Nephron progenitor cell (in vitro differentiated cells): ENCODE results near the gene MCM5.
"Not testable (repeated sequence)": the region's sequence is repeated elsewhere in the genome, so short reads cannot be mapped to it uniquely, and the experiment has no call there.

Source experiments
- DNase-seq: peaks from one replicate; pipeline ENCODE4 v3.0.0; 2021
- H3K27ac Mint-ChIP-seq: 2 replicates; pipeline ENCODE4 v1.8.0; 2021; ENCODE audit warnings: mild to moderate bottlenecking, moderate library complexity, mixed read lengths
- H3K27me3 Mint-ChIP-seq: 2 replicates; pipeline ENCODE4 v1.8.0; 2021; ENCODE audit warnings: mild to moderate bottlenecking, low read depth, mixed read lengths; ENCODE audit not compliant: poor library complexity
- H3K36me3 Mint-ChIP-seq: 2 replicates; pipeline ENCODE4 v1.8.0; 2021; ENCODE audit warnings: low read depth, mixed read lengths
- H3K4me1 Mint-ChIP-seq: 2 replicates; pipeline ENCODE4 v1.8.0; 2021; ENCODE audit warnings: mixed read lengths
- H3K4me3 Mint-ChIP-seq: 2 replicates; pipeline ENCODE4 v1.8.0; 2021; ENCODE audit warnings: mild to moderate bottlenecking, moderate library complexity, mixed read lengths
- H3K9me3 Mint-ChIP-seq: 2 replicates; pipeline ENCODE4 v1.8.0; 2021; ENCODE audit warnings: mild to moderate bottlenecking, moderate library complexity, mixed read lengths
- CTCF ChIP-seq: fragments of 200-600 bp; sonication (generic); IDR thresholded peaks from 2 replicates; pipeline ENCODE4 v1.5.0; 2021; ENCODE audit warnings: antibody characterized with exemption

Gene MCM5

GRCh38 chr22:35357883-35358621 lies 41.9 kb upstream of the MCM5 start:
- H3K27me3 Mint-ChIP-seq = peaks cover 9% of the 10 kb centered on the region
- no peak for DNase-seq

GRCh38 chr22:35359380-35360065 lies 40.4 kb upstream of the MCM5 start:
- Mint-ChIP-seq H3K36me3 (no peaks in the 10 kb centered on the region), H3K4me3 (no peak overlapping the region), H3K27me3 (peaks cover 13% of the 10 kb centered on the region), H3K27ac (peak overlapping the region; percentile 95), H3K4me1 (peaks cover 14% of the 10 kb centered on the region), H3K9me3 (no peaks in the 10 kb centered on the region)
- no peak for TF ChIP-seq CTCF
- DNase-seq = no peak

More at GRCh38 chr22:35357883-35358621, 41.9 kb upstream of the MCM5 start:
- no peaks in the 10 kb centered on the region for H3K36me3 Mint-ChIP-seq
- H3K27ac Mint-ChIP-seq = no peak overlapping the region
- H3K4me1 Mint-ChIP-seq = peaks cover 14% of the 10 kb centered on the region
- H3K4me3 Mint-ChIP-seq = no peak overlapping the region
- no peaks in the 10 kb centered on the region for H3K9me3 Mint-ChIP-seq
- no peak for TF ChIP-seq CTCF

GRCh38 chr22:35361001-35361558 lies 38.9 kb upstream of the MCM5 start:
- Mint-ChIP-seq H3K9me3 (no peaks in the 10 kb centered on the region), H3K4me1 (peaks cover 4% of the 10 kb centered on the region), H3K36me3 (no peaks in the 10 kb centered on the region), H3K27me3 (peaks cover 7% of the 10 kb centered on the region), H3K27ac (no peak overlapping the region), H3K4me3 (no peak overlapping the region)
- TF ChIP-seq CTCF = no peak
- no peak for DNase-seq

- no peak for TF ChIP-seq CTCF
- Mint-ChIP-seq H3K9me3 (no peaks in the 10 kb centered on the region), H3K36me3 (no peaks in the 10 kb centered on the region), H3K4me1 (peaks cover 5% of the 10 kb centered on the region), H3K27me3 (peaks cover 16% of the 10 kb centered on the region), H3K4me3 (no peak overlapping the region), H3K27ac (no peak overlapping the region)
- DNase-seq = no peak
Observed at GRCh38 chr22:35363566-35364086, 36.3 kb upstream of the MCM5 start.

GRCh38 chr22:35364230-35364629 lies 35.7 kb upstream of the MCM5 start:
- Mint-ChIP-seq H3K27ac (peak overlapping the region; percentile 74), H3K4me1 (peaks cover 11% of the 10 kb centered on the region), H3K27me3 (peaks cover 19% of the 10 kb centered on the region)
- H3K4me3 Mint-ChIP-seq, H3K9me3 Mint-ChIP-seq, H3K36me3 Mint-ChIP-seq, DNase-seq: not testable (repeated sequence)

- no peak for DNase-seq
- Mint-ChIP-seq H3K36me3 (no peaks in the 10 kb centered on the region), H3K4me3 (no peak overlapping the region), H3K27ac (no peak overlapping the region), H3K27me3 (peaks cover 24% of the 10 kb centered on the region), H3K9me3 (no peaks in the 10 kb centered on the region), H3K4me1 (peaks cover 27% of the 10 kb centered on the region)
- no peak for TF ChIP-seq CTCF
Observed at GRCh38 chr22:35367331-35367886, 32.5 kb upstream of the MCM5 start.
